G401 (cell line): ENCODE results near the gene INPP5F. TPM values are rescaled to one million over a fixed set of nuclear protein-coding genes. Genes with fewer than 3 reads are reported as not detected.
"Not testable (repeated sequence)": the region's sequence is repeated elsewhere in the genome, so short reads cannot be mapped to it uniquely, and the experiment has no call there.

ENCODE experiments used
- DNase-seq: peaks from one replicate; pipeline ENCODE4 v3.0.0-alpha.2; 2015; ENCODE audit warnings: low spot score
- in situ Hi-C: cut with HindIII; loops from 2 replicates; pipeline ENCODE4 v1.10.0; 2016; ENCODE audit warnings: low sequenced_read_pairs, mixed read lengths
- total RNA-seq: library from RNA; depleted of rRNA; stranded (reverse); fragments of >200 nt; shearing (Covaris generic); gene quantifications from 2 replicates; pipeline ENCODE4 v1.2.3, GENCODE V29; 2014

Gene INPP5F
- total RNA-seq, 1 experiment from 2014 or later: 10.1 TPM

DNA sequence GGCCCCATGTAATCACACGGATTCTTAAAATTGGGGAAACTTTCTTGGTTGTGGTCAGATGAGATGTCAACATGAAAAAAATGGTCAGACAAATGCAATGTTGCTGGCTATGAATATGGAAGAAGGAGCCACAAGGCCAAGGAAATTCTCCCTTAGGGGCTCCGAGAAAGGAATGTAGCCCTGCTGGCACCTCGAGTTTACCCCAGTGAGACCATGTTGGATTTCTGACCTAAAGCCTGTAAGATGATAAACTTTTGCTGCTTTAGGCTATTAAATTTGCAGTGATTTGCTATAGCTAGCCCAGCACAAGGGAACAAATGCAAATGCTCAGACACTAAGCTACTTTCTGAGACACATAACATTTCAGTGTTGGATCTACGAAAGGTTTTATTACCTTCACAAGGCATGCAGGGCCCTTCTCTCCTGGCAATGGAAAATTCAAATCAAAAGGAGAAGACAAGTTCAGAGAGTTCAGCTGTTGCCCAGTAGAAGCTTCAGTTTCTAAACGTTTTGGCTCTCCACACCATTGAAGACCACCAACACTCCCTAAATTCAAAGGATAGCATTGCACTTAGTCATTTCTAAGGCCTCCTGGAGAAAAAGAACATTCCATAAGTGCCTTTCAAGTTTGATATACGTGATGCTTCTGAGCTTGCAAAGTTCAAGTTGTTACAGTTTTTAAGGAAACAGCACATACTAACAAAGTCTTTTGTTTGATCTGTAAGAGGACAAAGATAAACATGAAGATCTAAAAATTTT, 123.4 kb downstream of the INPP5F start:
- in situ Hi-C loops: no loop called here
- no peak for DNase-seq

DNA sequence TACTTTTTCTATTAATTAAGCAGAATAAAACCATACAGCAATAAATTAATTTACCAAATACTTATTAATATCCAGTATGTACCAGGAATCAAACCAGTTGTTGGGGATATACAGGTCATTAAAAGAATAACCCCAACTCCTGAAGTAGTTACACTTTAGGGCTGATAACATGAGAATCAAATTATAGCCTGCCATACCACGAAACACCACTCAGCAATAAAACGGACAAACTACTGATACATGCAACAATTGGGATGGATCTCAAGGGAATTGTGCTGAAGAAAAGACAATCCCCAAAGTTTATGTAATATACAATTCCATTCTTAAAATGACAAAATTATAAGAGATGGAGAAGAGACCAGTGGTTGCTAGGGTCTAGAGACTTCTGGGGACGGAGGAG, 124.1 kb downstream of the INPP5F start:
- in situ Hi-C loops: no loop called here
- DNase-seq: no peak

DNA sequence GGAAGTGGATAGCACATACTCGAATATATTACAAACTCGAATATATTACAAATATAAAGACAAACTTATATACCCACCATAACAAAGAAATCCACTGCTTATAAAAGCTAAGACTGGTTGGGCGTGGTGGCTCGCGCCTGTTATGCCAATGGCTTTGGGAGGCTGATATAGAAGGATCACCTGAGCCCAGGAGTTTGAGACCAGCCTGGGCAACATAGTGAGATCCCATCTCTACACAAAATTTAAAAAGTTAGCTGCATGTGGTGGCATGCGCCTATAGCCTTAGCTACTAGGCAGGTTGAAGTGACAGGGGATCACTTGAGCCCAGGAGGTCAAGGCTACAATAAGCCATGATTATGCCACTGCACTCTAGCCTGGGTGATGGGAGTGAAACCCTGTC, 126.4 kb downstream of the INPP5F start:
- in situ Hi-C loops: no loop called here

DNA sequence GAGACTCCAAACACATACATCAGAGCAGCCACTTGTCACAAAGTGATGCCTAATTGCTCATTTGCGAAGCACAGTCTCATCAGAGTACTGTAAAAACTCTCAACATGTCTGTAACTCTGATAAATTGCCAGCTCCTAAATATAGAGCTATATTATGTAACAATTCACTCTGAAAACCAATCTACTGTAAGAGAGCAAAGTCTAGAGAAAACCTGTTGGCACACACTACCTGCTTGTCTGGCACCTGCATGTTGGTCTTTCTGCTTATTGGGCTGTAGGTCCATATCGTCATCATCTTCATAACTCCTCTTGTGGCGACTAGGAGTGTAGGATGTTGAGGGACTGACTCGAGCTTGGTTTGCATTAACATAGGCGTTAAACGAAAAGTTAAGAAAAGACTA, 127.0 kb downstream of the INPP5F start:
- peak; percentile 36 for DNase-seq
- in situ Hi-C loops: no loop called here

More for the DNA sequence above, 126.4 kb downstream of the INPP5F start:
- no peak for DNase-seq

DNA sequence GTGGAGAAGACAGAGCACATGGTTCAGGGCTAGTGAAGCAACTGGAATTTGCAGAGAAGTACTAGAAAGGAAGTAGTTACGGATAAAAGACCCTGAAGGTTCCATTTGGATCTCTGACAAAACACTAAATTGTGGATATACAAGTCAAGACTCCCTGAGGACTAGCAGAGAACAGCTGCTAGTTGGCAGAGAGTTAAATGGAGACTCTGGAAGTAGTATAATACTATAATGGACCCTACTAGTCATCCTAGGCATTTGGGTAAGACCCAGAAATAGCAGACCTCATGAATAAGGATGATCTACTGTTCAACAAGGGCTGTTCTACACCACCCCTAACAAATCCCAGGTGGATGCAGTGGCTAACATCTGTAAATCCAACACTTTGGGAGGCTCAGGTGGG, 127.7 kb downstream of the INPP5F start:
- DNase-seq: no peak
- in situ Hi-C loops: no loop called here

DNA sequence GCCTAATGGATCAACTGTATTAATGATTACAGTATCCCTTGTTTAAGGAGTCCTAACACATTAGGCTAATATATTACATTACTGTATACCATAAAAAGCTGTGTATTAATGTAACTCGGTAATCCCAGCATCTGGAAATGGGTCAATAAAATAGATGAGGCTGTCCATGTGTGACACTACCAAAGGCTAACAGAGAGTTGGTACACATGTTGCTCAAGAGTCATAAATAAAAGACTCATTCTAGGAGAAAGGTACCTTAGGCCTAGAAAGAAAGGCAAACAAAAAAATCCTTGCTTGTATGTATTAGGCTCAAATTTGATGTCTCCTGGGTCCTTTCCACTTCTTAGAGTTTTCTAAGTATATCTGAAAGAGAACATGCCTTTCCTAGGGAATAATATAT, 132.2 kb downstream of the INPP5F start:
- in situ Hi-C loops: no loop called here
- DNase-seq: no peak

DNA sequence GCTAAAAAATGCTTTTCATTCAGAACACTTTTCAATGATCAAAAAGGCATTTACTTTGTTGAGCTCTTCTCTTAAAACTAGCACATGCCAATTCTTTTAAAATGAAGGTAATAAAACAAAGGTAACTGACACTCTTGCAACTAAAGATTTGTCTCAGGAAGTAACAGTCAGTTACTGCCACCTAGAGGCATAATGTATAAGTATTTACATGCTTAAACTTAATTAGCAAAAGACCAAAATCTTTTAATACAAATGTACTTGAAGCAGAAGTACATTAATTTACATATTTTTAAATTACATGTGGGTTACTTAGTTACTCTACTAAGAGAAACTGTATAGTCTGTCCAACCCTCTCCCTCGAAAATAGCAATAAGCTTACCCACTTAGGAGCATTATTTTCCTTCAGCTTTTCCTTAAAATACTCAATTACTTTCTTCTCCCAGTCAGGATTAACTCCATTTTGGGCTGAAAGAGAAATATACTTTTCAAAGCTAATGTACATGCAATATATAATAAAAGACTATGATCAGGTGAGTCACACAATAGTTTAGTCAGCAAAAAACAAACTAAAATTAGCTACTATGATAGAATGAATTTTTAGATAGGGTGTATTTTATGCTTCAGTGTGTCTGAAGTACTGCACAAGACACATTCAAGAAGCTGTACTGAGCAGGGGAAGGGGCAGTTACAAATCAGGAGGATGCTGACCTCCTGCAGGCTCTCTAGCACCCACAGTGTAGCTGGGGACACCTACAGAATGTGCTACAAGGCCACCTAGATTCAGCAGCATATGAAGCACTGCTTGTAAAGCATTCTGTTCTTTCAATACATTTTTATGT, 133.8 kb downstream of the INPP5F start:
- in situ Hi-C loops: no loop called here
- peak; percentile 72 for DNase-seq

DNA sequence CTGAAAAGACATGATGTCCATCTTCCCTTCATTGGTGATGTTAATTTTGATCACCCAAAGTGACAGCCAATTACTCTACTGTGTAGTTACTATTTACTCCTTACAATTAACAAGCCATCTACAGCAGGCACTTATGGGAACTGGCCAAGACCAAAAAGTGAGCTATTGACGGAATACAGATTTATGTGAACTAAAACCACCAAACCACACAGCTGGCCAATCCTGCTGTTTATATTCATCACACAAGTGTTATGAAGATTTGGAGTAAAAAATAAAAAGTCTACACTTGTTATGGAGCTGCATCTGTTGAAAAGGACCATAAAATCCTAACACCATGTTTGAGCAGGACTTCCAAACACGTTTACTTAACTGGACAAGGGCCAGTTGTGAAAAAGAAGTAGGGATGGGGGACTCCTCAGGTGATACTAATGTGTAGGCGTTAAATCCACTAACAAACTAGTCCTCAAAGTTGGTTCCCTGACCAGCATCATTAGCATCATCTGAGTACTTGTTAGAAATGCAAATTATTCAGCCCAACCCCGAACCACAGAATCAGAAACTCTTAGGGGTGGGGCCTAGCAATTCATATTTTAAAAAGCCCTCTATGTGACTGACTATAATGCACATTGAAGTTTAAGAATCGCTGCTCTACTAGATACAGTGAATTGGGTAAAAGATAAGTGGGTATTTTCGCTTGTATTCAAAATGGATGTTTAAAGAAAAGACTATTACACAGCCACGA, 135.2 kb downstream of the INPP5F start:
- in situ Hi-C loops: no loop called here
- DNase-seq: no peak

DNA sequence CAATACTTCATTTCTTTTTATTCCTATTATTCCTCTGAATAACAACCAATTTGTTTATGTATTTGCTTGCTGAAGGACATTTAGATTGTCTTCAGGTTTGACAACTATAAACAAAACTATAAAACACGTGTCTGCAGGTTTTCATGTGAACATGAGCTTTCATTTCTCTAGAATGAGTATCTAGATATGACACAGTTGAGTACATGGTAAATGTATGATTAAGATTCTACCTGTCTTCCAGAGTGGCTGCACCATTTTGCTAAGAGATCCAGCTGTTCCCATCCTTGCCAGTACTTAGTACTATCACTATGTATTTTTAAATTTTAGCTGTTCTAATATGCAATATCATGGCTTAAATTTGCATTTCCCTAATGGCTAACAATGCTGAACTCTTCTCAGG, 136.7 kb downstream of the INPP5F start:
- in situ Hi-C loops: no loop called here

DNA sequence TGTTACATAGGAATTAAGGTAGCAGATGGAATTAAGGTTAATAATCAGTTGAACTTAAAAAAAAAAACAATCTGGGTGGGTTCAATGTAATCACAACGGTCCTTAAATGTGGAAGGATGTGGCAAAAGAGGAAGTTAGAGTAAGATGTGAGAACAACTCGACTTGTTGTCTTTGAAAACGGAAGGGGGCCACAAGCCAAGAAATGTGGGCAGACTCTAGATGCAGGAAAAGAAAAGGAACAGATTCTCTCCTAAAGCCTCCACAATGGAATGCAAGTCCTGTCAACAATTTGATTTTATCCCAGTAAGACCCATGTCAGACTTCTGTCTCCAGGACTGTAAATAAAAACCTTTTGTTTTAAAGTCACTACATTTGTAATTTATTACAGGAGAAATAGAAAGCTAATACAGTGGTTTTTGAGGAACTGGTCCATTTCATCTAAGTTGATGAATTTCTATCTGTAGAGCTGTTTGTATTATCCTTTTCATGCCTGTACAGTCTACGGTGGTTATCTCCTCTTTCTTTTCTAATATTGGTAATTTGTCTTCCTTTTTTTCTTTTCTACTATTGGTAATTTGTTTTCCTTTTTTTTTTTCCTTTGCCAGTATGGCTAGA, 138.2 kb downstream of the INPP5F start:
- in situ Hi-C loops: no loop called here
- no peak for DNase-seq

More for the DNA sequence above, 136.7 kb downstream of the INPP5F start:
- DNase-seq: no peak

DNA sequence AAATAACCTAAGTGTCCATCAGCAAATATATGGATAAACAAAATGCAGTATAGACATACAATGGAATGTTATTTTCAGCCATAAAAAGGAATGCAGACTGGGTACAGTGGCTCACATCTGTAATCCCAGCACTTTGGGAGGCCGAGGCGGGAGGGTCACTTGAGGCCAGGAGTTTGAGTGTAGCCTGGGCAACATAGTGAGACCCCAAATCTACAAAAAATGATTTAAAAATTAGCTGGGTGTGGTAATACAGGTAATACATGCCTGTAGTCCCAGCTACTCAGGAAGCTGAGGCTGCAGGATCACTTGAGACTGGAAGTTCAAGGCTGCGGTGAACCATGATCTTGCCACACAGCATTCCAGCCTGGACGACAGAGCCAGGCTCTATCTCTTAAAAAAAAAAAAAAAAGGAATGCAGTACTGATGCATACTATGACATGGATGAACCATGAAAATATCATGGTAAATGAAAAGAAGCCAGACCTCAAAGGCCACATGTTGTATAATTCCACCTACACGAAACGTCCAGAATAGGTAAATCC, 139.9 kb downstream of the INPP5F start:
- in situ Hi-C loops: no loop called here
- no peak for DNase-seq

DNA sequence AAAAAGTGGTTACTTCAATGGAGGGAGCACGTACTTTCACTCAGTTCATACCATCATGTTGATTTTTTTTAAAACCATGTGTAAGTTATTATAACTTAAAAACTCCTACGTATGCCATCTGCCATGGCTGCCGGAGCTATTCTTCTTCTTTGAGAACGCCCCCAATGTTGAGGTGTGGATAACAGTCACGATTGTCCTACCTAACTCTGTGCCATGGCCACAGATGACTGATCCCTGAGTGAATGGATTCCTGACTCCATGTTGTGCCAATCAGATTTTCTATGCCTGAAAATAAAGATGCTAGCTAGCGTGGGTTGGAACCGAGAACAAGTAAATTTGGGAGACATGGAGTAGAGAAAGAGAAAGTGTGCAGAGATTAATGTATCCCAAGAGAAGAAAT, 141.5 kb downstream of the INPP5F start:
- in situ Hi-C loops: no loop called here
- DNase-seq: no peak

DNA sequence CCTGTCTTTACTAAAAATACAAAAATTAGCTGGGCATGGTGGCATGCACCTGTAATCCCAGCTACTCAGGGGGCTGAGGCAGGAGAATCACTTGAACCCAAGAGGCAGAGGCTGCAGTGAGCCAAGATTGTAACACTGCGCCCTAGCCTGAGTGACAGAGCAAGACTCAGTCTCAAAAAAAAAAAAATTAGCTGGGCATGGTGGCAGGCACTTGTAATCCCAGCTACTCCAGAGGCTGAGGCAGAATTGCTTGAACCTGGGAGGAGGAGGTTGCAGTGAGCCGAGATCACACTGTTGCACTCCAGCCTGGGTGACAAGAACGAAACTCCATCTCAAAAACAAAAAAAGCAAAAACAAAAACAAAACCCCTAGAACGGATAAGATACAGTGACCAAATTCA, 143.5 kb downstream of the INPP5F start:
- in situ Hi-C loops, DNase-seq: not testable (repeated sequence)

DNA sequence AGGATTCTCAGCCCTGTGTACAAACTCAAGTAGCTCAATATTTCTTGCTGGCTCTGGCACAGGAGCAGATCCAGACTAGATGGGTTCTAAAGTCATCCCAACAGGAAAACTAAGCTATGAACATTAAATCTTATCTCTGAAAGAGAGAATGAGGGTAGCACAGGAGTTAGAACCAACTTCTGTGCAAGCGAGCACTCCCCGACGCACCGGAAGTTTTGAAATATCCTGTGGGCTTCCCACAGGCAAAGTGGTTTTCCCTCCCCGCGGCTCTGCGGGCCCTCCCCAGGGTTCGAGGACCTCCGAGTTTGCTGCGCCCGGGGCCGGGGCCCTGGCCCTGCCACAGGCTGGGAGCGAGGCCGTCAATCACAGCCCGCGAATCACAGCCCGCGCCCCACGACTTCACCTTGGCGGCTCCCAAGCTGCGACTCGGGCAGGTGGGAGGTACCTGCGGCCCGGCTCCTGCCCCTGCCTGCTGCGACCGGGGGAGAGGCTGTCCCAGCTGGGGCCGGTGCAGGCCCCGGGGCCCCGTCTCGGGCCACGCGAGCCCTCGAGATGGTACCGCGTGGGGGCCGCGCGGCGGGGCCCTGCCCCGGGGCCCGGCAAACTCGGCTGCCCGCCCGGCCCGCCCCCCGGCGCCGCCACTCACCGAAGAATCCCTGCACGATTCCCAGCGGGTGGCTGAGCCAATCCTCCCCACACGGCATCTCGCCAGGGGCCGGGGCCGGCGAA, 146.2 kb downstream of the INPP5F start:
- in situ Hi-C loops: no loop called here
- peak; percentile 40 for DNase-seq

DNA sequence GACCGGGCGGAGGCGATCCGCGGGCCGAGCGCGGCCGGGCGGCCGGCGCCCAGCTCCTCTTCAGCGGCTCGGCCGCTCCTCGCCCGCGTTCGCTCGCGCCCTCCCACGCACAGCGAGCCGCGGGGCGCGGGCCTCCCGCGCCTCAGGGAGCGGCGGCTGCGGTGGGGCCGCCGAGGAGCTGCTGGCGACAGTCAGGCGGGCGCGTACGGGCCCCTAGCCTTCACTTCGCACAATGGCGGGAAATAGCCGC, 146.7 kb downstream of the INPP5F start, which contains the start of gene MCMBP:
MCMBP (minus strand) TSS at position 234 of the 250 bp plus-strand sequence. CDS start 259 bp downstream, outside the sequence.
- no peak for DNase-seq
- in situ Hi-C loops: no loop called here

DNA sequence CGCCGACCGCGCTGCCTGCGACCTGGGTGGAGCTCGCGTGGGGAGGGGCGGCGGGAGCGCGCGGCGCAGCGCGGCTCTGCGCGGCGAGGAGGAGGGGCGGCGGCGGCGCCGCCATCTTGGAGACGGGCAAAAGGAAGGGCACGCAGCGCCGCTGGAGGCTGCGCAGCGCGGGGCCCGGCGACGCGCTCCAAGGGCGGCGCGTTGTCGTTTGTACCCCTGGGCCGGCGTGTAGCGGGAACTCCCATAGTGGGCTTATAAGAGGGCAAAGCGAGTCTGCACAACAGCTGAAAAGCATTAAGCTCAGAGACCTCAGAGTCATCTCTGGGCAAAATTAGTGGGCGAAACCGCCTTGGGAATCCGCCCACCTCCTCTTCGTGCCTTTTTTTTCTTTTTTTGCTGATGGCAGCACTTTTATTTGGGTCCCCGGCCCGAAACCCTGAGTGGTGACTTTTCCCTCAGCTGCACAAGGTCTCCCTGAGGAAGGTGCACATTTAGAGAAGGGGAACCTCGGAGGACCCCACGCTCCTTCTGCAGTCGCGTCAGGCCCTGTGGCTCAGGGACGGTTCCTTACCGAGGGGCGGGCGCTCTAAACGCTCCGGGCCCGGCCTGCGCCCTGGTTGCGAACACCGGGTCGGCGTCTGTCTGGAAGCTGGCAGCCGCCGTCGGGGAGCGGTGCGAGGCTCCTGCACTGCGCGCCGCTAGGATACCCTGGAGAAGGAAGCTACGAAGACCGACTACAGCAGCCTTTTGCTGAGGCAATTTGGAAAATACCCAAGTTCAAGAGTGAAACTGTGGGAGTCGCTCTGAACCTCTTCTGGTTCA, 147.2 kb downstream of the INPP5F start:
- DNase-seq: peak; percentile 86
- in situ Hi-C loops: no loop called here

DNA sequence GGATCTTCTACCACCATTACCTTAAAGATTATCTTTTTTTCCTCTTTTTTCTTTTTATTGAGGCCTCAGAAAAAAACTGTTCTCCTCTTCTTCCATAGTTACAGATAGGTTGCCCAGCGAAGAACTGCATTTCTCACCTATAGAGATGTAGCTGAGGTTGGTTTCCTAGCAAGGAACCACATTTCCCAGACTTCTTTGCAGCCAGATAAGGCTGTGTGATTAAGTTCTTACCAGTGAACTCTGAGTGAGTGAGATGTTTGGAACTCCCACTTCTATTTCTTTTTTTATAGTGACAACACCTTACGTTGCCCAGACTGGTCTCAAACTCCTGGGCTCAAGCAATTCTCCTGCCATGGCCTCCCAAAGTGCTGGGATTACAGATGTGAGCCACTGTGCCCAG, 152.7 kb downstream of the INPP5F start:
- no peak for DNase-seq
- in situ Hi-C loops: no loop called here
